HG03565 (cell line): Measurements from ENCODE around the gene C11orf98.

Experiments used
- ATAC-seq: cut with Tn5 transposase; IDR thresholded peaks from one replicate; pipeline ENCODE4 v1.9.1; 2021; ENCODE audit warnings: mild to moderate bottlenecking, moderate library complexity; ENCODE audit not compliant: unreplicated experiment

C11orf98 gene

DNA sequence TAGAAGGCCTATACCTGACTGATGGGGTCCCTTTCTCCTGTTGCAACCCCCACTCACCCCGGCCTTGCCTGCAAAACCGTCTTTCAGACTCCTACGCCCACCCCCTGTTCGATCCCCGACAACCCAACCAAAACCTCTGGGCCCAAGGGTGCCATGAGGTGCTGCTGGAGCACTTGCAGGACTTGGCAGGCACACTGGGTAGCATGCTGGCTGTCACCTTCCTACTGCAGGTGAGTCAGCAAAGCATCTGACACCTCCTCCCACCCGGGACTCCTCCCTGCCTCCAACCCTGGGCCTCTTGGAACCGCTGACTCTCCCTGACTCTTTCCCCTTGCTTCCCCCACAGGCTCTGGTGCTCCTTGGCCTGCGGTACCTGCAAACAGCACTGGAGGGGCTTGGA, 50.7 kb downstream of the C11orf98 start:
- no peak for ATAC-seq

DNA sequence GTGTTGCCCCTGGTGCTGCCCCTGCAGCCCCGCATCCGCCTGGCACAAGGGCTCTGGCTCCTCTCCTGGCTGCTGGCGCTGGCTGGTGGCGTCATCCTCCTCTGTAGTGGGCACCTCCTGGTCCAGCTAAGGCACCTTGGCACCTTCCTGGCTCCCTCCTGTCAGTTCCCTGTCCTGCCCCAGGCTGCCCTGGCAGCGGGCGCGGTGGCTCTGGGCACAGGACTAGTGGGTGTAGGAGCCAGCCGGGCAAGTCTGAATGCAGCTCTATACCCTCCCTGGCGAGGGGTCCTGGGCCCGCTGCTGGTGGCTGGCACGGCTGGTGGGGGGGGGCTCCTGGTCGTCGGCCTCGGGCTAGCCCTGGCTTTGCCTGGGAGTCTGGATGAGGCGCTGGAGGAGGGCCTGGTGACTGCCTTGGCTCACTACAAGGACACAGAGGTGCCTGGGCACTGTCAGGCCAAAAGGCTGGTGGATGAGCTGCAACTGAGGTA, 51.7 kb downstream of the C11orf98 start:
- no peak for ATAC-seq
